GM21515 (cell line): Measurements from ENCODE around the gene FARS2.
"Not testable (repeated sequence)": the region's sequence is repeated elsewhere in the genome, so short reads cannot be mapped to it uniquely, and the experiment has no call there.

Experiments
- ATAC-seq: cut with Tn5 transposase; IDR thresholded peaks from one replicate; pipeline ENCODE4 v1.9.1; 2021; ENCODE audit not compliant: unreplicated experiment

The FARS2 gene

DNA sequence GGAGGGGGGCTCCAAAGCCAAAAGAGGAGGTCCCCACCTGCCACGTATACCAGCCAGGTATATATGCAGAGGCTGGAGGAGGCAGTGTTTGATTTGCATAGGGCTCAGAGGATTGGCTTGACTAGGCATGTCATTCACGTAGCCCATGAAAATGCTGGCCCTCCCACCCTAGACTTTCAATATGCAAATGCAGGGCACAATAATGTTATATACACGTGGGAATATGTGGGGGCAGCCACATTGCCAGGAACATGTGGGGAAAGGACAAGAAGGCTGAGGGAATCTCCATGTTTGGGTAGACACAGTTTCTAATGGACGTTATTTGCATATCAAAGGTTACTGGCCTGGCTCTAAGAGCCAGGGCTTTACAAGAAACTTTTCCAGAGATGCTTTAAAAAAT, 301.8 kb downstream of the FARS2 start:
- no peak for ATAC-seq

DNA sequence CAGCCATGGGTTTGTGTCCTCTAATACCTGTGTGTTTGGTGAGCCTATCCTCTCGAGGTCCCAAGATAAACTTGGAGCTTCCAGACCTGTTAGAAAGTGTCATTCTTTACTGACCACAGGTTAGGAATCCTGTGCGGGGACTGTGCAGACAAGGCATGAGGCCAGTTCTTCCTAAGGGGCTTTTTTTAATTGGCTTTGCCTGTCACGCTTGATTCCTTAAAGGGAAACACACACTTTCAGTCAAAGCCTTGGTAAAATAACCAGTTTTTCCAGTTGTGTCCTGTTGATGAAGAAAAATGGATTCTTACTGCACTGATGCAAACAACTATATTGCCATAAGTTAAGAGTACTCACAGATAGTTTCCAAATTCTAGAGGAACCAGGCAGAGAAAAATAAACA, 303.4 kb downstream of the FARS2 start:
- not testable (repeated sequence) for ATAC-seq

DNA sequence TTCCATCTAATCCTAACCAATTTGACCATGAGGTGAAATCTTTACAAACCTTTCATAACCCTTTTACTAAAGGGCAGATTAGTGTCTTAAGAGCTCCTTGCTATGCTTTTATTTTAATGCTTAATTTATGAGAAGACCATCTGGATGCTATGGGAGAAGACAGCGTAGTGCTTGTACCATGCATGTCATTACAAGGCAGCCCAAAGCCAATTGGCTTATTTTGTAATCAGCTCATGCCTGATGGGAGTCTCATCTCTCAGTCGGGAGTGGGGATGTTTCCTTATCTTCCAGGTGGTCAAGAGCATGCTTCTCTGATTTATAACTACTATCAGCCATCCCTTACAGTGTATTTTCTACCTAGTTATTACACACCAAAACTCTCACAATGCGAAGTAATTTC, 304.7 kb downstream of the FARS2 start:
- ATAC-seq: no peak

DNA sequence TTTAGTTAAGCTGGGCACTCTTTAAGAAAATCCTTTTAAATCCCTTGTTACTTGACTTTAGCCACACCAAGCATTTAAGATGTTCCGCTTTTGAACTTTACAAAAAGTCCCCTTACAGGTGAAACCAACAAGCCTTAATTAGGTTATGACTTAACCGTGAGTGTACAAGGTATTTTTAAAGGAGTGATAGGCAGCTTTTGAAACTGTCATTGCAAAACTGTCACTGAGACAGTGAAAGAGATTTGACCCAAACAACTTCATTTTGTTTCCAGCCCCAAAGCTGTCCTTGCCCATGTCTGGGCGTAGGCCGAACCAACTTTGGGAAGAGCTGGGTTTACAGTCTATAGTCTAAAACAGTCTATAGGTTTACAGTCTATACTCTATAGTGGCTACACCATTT, 305.4 kb downstream of the FARS2 start:
- ATAC-seq: peak; percentile 61

DNA sequence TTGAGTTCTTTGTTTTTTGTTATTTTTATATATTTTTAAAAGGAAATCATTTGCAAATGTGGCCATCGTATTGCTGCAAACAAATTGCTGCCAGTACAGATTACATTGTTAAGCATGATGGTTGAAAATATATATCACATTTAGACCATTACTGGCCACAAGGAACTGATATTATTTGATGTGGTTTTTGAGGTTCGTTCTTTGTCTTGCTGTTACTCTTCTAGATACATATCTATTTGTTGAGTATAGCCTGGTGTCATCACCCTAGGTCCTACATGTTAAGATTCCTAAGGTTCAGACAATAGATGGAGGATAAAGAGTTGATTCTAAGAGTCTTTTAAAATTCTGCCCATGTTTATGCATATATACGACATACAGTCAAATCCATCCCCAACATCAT, 306.0 kb downstream of the FARS2 start:
- peak; percentile 43 for ATAC-seq

DNA sequence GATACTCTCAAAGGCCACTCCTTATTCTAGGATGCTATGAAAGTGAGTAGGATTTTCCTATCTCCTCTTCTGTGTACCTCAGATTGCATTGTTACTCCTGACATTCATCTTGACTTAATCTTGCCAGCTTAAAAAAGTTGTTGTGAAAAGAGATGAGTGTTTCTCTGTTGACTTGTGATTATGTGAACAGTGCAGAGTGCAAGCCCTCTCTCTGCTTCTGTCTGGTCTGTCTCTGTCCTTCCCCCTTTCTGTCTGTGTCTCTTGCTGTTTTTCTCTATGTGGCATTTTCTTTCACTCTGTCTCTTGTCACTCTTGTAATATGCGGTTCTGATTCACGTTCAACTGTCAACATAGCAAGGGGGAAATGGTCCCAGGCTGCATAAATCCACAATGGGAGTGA, 306.6 kb downstream of the FARS2 start:
- no peak for ATAC-seq

DNA sequence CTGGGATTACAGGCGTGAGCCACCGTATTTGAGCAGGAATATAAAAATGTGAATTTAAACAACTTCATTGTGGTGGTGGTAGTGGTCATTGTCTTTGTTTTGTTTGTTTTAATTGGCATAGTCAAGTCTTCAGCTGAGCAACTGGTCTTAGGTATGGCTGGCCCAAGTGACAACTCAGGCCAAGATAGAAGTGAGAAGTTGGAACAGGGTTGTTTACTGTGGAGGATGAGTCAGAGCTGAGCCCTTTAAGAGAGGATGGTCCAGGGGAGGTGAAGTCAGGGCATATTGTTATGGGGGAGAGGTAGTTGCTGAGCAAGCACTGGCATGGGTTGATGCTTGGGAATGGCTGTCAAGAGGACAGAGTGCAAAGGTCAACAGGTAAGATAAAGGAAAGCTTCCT, 308.2 kb downstream of the FARS2 start:
- no peak for ATAC-seq

DNA sequence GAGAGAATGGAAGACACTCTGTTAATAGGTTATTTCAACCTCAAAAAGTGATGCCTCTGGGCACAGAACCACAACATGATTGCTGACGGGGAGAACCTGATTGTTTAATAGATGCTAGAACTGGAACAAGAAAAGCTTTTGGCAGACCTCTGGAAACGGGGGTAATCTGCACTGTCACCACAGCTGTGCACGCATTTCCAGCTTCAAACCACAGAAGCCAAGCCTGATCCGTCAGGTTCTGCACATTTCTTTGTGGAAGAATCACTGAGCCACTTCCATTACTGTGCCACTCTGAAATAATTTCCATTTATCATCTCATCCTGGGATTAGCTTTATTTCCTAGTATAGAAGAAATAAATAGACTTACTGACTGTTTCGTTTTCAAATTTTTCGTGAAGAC, 309.3 kb downstream of the FARS2 start:
- ATAC-seq: no peak

DNA sequence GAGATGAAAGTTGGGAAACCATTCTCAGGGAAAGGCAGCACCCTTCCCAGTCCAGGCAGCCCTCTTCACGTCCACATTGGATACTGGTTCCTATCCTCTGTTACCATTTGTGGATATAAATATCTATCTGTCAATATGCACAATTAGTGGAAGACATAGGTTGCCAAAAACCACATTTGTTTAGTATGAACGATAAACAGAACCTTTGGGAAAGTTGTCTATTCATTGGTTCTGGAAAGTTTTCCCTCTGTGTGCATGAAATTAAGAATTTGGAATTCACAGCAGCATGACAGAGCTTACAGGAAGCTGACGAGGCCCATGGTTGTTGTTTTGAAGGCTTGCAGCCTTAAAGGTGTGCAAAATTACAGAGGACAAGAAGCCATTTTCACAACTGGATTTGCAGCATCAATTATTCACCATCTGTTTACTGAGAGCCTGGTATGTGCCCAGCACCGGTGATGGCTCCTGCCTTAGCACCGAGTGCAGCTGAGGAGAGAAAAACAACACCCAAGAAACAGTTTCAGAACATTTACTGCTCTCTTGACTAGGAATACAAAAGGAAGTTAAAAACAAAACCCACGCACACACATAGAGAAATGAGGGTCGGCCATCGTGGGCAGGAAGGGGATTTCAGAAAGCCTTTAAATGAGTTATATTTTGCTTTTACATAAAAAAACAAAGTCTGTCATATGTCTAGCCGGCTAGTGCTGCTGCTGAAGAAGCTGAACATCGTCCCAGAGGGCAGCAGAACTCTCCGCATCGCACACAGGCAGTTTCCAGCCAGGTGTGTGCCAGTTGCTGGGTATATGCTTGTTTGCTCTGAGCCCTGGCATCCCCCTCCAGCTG, 319.6 kb downstream of the FARS2 start:
- ATAC-seq: no peak

DNA sequence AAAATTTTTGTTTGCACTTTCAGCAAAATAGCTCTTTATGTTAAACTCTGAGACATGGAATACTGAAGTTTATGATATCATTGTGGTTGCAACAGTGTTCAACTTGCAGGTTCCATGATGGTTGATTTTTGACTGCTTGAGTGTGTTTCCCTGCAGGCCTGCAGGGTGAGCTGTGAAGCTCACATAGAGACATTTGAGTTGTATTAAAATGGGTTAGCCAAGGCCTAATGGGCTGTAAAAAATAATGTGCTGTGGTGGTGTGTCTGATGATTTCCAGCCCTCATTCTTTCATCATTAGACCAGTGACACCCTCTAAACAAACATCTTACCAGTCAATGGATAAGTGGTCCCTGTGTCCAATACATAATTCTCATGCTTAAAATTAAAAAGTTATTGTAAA, 321.4 kb downstream of the FARS2 start:
- ATAC-seq: no peak

DNA sequence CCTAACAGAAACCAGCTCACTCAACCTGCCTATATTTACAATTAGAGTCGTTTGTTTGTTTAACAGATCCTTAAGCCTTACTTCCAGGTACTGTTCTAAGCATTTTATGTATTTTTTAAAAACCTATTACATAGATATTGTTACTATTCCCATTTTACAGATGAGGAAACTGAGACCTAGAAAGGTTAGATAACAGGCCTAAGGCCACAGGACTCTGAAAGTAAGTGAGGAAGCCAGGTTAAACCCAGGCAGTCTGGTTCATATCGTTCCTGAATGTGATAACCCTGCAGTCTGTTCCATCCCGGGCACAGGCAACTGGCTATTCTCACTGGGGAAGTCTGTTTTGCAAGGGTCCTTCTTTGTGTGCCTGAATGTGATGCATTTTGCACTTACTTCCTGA, 322.2 kb downstream of the FARS2 start:
- no peak for ATAC-seq

DNA sequence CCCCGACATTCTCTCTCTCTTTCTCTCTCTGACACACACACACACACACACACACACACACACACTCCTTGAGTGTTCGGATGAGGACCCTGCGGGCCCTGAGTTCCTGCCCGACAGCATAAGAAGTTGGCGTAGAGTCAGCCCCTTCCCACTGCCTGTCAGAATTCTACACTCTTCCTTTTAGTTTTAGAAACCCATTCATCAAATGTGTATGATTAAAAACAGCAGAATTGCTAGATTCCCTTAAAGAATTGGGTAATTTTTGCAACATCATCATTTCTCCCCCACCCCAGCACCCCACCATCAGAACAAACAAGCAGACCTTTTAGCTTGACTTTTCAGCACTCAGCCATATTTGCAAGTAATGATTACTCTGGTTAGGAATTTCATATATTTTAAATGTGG, 322.8 kb downstream of the FARS2 start:
- ATAC-seq: no peak

DNA sequence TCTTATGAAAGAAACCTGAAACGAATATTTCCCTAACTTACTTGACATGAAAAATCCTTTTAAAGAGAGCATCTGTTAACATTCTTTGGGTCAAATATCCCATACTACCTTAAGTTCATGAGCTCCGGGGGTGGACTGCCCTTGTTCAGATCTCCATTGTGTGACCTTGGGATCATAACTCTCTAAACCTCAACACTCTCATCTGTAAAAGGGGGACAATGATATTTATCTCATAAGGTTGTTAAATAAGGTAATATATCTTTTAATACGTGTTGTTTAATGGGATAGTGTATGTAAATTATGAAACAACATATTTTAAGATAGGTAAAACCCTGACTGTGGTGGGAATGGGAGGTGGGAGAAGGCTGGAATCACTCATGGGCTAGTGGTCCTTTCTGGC, 326.3 kb downstream of the FARS2 start:
- no peak for ATAC-seq

DNA sequence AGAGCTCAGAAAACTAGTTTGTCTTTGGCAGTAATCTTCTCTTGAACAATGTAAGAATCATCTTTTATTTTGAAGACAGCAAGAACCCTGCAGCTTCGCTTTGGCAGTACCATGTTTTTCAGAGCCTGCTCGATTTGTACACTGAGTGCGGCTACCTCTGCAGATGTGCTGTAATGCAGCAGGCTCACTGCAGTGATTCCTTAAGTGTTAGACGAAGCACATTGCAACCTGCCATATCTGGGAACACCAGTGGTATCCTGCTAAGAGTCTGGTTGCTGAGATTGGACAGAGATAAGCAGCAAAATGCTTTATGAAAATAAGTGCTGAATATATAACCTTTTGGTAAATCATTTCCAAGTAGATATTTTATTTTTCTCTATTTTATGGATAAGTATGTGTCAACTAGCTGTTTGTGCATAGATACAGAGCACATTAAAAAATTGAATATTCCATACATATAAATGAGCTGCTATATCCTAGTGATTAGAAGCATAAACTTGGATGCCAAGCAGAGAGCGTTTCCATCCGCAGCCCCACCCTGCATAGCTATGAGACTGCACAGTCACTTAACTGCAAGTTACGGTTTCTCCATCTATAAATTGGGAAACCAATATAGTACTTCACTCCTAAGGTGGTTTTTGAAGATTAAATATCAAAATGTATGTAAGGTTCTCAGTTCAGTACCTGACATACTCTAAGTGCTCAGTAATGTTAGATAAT, 328.3 kb downstream of the FARS2 start:
- no peak for ATAC-seq

DNA sequence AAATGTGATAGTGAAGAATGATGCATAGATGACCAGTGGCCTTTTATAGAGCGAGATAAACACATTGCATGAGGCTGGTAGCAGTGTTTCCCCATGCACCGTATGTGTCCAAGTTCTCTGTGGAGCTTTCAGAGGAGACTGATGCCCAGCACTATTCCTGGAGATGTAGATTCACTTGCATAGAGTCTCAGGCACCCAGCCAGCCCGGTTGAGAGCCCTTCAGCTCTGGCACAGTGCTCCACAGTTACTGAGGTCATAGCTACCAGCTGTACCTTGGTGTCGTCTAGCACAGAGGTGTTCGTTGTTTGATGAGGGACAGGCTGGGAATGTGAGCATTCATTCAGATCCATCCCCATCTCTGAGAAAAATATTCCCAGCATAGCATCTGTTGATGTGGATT, 328.9 kb downstream of the FARS2 start:
- no peak for ATAC-seq

DNA sequence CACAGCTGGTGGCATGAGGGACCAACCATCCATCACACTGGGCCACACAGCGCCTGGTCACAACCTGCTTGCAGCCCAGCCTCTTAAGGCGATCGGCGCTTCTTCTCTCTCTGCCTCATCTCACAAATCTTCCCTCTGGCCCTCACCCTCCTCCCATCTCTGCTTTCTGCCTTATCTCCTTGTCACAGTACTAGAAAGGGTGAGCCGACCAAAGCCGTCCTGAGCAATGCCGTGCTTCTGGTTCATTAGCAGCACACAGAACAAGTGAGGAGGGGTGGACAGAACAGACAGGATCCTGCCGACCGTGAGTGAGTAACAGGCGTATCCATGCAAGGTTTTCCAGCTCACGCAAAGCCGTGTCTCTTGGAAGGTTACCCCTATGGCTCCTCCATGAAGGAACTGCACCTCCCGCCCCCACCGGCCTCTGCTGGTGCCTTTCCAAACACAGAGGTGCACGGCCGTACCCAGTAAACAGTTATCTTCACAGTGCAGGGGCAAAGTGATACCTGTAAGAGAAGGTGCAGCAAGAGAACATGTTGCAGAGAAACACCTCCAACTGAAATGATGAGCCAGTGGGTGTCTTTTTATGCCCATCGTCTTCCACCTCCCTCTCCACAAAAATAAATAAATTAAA, 331.7 kb downstream of the FARS2 start:
- ATAC-seq: no peak

DNA sequence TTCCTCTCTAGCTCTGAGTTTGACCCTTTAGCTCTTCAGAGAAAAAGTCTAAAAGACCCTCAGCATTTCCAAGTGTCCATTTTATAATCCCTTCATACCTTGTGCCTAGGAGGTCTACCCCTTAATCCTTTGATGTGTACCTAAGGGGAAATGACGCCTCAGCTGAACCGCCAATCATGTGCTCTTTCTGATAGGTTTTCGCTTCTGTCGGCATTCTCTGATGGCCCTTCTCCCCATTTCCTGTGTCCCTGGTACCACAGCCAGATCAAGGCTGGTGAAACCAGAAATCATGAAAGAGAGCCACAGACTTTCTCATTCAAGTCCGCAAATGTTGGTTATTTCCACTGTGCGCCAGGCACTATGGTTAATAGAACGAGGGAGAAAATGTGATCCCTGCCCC, 333.9 kb downstream of the FARS2 start:
- no peak for ATAC-seq

DNA sequence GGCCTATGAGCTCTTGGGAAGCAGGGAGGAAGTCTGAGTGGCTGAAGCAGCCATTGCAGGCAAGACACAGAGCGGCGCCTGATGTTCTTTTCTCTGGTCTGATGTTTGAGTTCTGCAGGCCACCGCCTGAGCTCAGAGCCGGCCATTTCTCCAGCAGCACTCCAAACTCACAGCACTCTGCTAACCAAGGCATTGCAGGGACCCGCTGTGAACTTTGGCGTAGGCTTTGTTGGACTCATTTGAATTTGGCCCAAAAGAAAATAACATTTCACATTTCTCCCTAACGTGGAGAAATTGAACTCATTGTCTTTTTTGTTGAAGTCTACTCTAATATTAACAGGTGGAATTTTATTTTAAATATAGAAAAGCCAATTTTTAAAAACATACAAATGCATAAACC, 336.1 kb downstream of the FARS2 start:
- ATAC-seq: no peak

DNA sequence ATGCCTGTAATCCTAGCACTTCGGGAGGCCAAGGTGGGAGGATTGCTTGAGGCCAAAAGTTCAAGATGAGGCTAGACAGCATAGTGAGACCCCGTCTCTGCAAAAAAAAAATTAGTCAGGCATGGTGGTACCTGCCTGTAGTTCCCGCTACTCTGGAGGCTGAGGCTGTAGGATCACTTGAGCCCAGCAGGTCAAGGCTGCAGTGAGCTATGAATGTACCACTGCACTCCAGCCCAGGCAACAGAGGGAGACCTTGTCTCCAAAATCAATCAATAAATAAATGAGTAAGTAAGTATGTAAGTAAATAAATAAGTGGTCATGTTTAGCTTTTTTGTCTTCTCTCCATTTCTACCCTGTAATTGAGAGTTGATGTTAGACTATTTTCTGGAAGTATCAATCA, 336.8 kb downstream of the FARS2 start:
- no peak for ATAC-seq

DNA sequence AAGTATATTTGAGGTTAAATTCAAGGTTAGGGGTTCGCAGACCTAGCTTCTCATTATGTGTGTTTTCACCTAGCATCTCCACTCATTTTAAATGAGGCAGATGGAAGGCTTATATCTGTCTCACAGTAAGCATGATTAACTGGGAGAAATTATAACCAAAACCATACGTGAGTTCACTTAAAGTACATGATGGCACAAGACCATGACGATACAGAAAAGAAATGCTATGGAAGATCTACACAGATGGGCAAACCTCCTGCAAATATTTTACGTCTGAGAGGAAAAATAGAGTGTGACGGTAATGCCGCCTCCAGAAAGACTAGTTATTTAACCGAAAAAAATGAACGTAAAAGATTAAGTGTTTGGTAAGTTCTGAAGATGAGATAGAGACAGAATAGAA, 337.8 kb downstream of the FARS2 start:
- no peak for ATAC-seq

DNA sequence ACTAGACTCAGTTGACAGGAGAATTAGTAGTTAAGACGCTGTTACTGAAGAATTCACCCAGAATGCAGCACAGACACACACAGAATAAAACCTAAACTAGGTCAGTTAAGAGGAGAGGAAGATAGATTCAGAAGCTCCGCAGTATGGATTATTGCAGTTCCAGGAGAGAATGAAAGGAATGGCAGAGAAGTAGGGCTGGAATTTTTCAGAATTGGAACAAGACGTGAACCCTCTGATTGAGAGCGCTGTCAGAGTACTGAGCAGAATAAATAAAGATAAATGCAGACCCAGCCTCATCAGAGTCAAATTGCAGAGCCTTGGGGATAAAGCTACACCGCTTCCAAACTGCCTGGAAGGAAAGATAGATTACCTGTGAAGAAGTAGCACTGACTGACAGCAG, 344.6 kb downstream of the FARS2 start:
- no peak for ATAC-seq

DNA sequence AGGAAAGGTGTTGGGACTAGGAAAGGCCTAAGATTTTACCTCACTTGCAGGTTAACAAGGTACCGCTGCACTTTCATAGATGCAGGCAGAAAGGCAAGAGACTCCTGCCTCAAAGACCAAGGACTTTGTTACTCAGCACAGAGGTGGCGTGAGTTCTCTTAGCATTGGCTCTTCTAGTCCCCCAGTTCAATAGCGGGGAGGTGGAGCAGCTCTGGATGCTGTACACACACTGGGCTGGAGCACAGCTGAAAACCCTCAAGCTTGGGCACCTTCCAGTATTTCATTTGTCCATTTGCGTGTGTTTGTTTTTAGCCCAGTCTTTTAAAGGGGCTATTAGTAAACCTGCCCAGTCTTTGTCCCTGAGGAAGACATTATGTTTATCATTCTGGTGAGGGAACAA, 345.2 kb downstream of the FARS2 start:
- ATAC-seq: no peak
